ENCODE results near the gene FBXL14.

- no peak for TF ChIP-seq POLR2A (IDR thresholded peaks at IDR 0.05)
- TF ChIP-seq CTCF (IDR thresholded peaks at IDR 0.05 in 8 of 11, conservative IDR thresholded peaks at IDR 0.05 in 3 of 11), result no peak
- TF ChIP-seq POLR2AphosphoS5 (IDR thresholded peaks at IDR 0.05), result no peak
These were observed 49.6 kb upstream of the FBXL14 start for GRCh38 chr12:1643905-1644533.
